Esophagus muscularis mucosa (tissue), 4 donors: Measurements from ENCODE around the gene DCST2.

Experiments used
- CTCF ChIP-seq, 3 experiments: fragments of 200-600 bp in 2 of 3; fragments of 450-650 bp in 1 of 3; sonication (generic) in 2 of 3; IDR thresholded peaks; one replicate each; pipeline ENCODE4 v1.5.1; 2017 to 2019; ENCODE audit warnings: antibody characterized with exemption in 3 of 3, mild to moderate bottlenecking in 2 of 3, moderate library complexity in 1 of 3
- EP300 ChIP-seq: sonication (generic); formaldehyde crosslinking; IDR thresholded peaks from one replicate; pipeline ENCODE4 v1.6.1; 2017; ENCODE audit warnings: antibody characterized with exemption
- POLR2A ChIP-seq: fragments of 450-650 bp; IDR thresholded peaks from one replicate; pipeline ENCODE4 v1.6.1; 2017; ENCODE audit warnings: antibody characterized with exemption, moderate library complexity, mild to moderate bottlenecking, low read depth
- POLR2AphosphoS5 ChIP-seq, 2 donors: sonication (generic); formaldehyde crosslinking; IDR thresholded peaks; one replicate each; pipeline ENCODE4 v1.6.1; 2017; ENCODE audit warnings: antibody characterized with exemption in 2 of 2

GRCh38 chr1:155051777-155052398 is 18.3 kb upstream of the DCST2 start:
- TF ChIP-seq POLR2AphosphoS5 (IDR thresholded peaks at IDR 0.05) (peak; percentile 22 to 62), CTCF (IDR thresholded peaks at IDR 0.05) (no peak), POLR2A (no peak), EP300 (no peak)
